Hepatocyte (in vitro differentiated cells): Measurements from ENCODE around the gene TPX2.

Experiments
- EZH2 ChIP-seq: fragments of 200-600 bp; sonication (generic); IDR thresholded peaks from 2 replicates; pipeline ENCODE4 v1.6.1; 2016; ENCODE audit warnings: antibody characterized with exemption, mild to moderate bottlenecking, borderline replicate concordance
- TF ChIP-seq, protein P1 (sequence below): fragments of 200-600 bp; sonication (generic); IDR thresholded peaks from 2 replicates; pipeline ENCODE4 v1.5.1; 2016; ENCODE audit warnings: antibody characterized with exemption, mild to moderate bottlenecking; ENCODE audit not compliant: poor library complexity

DNA sequence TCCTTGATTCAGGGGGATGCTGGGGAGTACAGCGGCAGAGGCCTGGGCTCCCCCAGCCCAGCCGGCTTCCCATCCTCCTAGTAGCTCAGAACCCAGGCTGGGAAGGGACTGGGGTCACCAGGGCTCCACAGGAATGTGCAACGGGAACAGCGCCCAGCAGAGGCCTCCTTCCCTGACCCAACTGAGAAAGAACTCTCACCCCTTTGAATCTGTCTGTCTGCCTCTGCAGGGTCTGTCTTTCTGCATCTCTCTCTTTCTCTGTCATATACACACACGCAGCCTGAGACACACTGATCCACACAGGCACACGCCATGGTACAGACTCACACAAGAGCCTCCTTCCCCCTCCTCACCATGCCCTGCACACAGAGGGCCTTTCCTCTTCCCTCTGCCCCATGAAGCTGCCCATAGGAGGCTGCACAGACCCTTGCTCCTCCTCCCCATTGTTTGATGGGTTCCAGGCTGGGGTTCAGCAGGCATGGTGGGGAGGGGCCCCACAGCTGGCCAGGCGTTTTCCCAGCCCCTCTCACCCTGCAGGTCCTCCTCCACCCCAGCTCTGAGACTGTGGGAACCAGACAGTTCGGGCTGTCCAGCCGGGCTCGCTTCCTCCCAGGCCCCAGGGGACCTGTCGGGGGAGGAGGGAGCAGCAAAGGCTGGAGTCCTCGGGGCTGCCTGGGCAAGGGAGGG lies 103.5 kb downstream of the TPX2 start:
- TF ChIP-seq, protein P1, sequence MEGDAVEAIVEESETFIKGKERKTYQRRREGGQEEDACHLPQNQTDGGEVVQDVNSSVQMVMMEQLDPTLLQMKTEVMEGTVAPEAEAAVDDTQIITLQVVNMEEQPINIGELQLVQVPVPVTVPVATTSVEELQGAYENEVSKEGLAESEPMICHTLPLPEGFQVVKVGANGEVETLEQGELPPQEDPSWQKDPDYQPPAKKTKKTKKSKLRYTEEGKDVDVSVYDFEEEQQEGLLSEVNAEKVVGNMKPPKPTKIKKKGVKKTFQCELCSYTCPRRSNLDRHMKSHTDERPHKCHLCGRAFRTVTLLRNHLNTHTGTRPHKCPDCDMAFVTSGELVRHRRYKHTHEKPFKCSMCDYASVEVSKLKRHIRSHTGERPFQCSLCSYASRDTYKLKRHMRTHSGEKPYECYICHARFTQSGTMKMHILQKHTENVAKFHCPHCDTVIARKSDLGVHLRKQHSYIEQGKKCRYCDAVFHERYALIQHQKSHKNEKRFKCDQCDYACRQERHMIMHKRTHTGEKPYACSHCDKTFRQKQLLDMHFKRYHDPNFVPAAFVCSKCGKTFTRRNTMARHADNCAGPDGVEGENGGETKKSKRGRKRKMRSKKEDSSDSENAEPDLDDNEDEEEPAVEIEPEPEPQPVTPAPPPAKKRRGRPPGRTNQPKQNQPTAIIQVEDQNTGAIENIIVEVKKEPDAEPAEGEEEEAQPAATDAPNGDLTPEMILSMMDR: no peak
- no peak for TF ChIP-seq EZH2
